ENCODE data around the gene LRRC8D.
"Not testable (repeated sequence)": the region's sequence is repeated elsewhere in the genome, so short reads cannot be mapped to it uniquely, and the experiment has no call there.

LRRC8D gene

DNA sequence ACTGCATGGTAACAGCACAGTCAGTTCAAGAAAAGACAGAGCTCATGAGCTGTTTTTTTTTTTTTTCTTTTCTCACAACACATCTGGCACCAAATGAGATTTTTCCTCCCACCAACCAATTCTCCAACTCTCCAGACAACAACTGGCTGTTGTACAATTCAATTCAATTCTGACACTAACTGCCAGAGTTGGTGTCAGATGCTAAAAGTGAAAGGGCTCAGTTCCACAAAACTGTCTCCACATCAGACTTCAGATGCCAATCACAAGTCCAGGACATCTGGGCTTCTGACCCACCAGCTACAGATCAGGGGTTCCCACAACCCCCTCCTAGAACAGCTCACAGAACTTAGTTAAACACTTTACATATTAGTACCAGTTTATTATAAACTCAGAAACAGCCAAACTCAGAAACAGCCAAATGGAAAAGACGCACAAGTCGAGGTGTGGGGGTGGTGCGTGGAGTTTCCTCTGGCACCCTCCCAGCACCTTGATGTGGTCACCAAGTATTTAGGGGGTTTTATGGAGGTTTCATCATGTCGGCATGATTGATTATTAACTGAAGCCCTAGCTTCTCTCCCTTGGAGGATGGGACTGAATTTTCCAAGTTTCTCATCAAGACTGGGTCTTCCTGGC, 39.2 kb upstream of the LRRC8D start:
- TF ChIP-seq, protein P1, sequence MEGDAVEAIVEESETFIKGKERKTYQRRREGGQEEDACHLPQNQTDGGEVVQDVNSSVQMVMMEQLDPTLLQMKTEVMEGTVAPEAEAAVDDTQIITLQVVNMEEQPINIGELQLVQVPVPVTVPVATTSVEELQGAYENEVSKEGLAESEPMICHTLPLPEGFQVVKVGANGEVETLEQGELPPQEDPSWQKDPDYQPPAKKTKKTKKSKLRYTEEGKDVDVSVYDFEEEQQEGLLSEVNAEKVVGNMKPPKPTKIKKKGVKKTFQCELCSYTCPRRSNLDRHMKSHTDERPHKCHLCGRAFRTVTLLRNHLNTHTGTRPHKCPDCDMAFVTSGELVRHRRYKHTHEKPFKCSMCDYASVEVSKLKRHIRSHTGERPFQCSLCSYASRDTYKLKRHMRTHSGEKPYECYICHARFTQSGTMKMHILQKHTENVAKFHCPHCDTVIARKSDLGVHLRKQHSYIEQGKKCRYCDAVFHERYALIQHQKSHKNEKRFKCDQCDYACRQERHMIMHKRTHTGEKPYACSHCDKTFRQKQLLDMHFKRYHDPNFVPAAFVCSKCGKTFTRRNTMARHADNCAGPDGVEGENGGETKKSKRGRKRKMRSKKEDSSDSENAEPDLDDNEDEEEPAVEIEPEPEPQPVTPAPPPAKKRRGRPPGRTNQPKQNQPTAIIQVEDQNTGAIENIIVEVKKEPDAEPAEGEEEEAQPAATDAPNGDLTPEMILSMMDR (IDR thresholded peaks at IDR 0.05), result no peak
- no peaks in the 10 kb centered on the region for H3K9me3 Mint-ChIP-seq
- H3K27ac Mint-ChIP-seq, result no peak overlapping the region
- H3K4me3 Mint-ChIP-seq, result no peak overlapping the region
- no peak for DNase-seq
- H3K27me3 Mint-ChIP-seq (ENCODE audit: low read depth, poor library complexity), result peaks cover 11% of the 10 kb centered on the region
- peaks cover 25% of the 10 kb centered on the region for H3K4me1 Mint-ChIP-seq
- no peaks in the 10 kb centered on the region for H3K36me3 Mint-ChIP-seq (ENCODE audit: low read depth)

DNA sequence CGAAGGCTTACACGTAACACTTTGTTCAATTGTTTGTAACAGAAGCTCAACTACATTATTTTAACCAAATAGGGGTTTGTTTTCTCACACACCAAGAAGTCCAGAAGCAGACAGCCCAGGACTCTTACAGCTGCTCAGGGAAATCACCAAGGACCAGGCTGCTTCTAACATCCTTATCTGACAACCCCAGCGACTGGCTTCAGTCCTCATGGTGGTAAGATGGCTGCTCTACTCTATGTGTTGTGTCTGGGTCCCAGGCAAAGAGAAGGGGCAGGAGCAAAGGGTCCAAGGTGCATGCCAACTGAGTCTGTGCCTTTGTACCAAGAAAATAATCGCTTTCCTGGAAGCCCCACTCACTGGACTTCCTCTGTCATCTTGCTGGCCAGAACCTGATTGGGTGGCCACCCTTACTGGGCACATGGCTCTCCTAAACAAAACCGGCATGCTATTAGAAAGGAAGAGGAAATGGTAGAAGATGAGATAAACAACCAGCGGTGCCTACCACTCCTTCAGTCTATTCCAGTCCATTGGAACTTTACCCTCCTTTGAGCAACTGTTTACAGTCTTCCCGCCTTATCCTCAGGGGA, 34.1 kb upstream of the LRRC8D start:
- peaks cover 11% of the 10 kb centered on the region for H3K27me3 Mint-ChIP-seq (ENCODE audit: low read depth, poor library complexity)
- H3K27ac Mint-ChIP-seq, result no peak overlapping the region
- no peaks in the 10 kb centered on the region for H3K9me3 Mint-ChIP-seq
- no peaks in the 10 kb centered on the region for H3K36me3 Mint-ChIP-seq (ENCODE audit: low read depth)
- H3K4me1 Mint-ChIP-seq, result peaks cover 37% of the 10 kb centered on the region
- H3K4me3 Mint-ChIP-seq, result no peak overlapping the region
- no peak for DNase-seq
- TF ChIP-seq, protein P1 (IDR thresholded peaks at IDR 0.05), result no peak

DNA sequence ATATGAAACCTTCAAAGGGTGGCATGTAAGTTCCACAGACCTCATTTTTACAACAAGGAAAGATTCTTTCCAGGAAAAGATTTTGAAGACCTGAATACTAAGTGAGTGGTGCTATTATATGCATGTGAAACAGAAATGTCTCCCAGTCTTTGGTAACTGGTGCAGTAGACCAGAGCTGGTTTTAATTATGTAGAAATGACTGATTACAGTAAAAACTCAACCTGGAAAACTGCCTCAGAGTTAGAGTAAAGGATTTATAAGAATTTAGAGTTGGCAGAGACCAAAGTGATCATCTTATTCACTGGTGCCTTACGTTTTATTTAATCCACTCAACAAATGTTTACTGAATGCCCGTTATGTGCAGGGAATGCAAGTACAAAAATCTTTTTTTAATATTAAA, 30.2 kb upstream of the LRRC8D start:
- no peaks in the 10 kb centered on the region for H3K36me3 Mint-ChIP-seq (ENCODE audit: low read depth)
- TF ChIP-seq, protein P1 (IDR thresholded peaks at IDR 0.05), result no peak
- H3K4me3 Mint-ChIP-seq, result no peak overlapping the region
- no peak for DNase-seq
- H3K9me3 Mint-ChIP-seq, result no peaks in the 10 kb centered on the region
- H3K27ac Mint-ChIP-seq, result no peak overlapping the region
- H3K4me1 Mint-ChIP-seq, result peaks cover 18% of the 10 kb centered on the region
- H3K27me3 Mint-ChIP-seq (ENCODE audit: low read depth, poor library complexity), result peaks cover 11% of the 10 kb centered on the region

DNA sequence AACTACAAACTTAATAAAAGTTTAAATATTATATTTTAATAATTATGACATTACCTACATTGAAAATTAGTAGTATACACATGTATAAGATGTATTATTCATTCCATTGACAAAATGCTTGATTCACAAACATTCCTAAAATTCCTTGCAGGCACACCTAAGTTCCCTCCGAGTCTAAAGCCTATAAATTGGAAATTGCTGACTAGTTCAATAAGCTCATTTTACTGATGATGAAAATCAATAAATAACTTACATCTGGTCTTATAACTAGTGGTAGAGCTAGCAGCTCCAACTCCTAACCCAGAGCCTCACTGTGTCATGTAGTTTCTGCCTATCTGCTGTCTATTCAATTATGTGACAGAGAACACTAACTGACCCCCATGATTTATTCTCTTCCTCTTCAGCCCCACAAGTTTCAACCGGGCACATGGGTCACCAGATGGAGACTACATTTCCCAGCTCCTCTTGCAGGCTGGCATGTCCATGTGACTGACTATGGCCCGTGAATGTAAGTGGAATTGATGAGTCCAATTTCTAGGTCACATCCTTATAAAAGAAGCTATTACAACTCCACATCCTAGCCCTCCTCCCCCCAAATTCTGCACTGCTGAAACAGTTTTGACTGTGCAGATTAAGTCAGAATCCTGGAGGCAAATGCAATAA, 29.6 kb upstream of the LRRC8D start:
- DNase-seq, result no peak
- Mint-ChIP-seq H3K36me3 (ENCODE audit: low read depth) (no peaks in the 10 kb centered on the region), H3K27ac (no peak overlapping the region), H3K27me3 (ENCODE audit: low read depth, poor library complexity) (peaks cover 11% of the 10 kb centered on the region), H3K4me1 (peaks cover 18% of the 10 kb centered on the region), H3K4me3 (no peak overlapping the region), H3K9me3 (peaks cover 3% of the 10 kb centered on the region)
- TF ChIP-seq, protein P1 (IDR thresholded peaks at IDR 0.05), result no peak

DNA sequence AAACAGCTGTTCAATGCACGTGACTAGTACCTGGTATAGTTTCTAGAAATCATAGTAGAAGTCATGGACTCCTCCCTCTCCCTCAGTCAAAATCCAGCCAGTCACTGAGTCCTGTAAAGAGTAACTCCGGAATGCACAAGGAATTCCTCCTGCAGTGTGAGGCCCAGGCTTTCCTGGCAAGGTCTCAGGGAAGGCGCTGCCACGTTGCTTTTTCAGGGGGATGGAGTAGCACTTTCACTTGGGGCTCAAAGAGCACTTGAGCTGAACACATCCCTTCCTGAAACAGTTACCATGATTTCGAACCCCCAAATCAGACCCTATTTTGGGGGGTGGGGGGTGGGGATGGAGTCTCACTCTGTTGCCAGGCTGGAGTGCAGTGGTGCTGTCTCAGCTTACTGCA, 26.4 kb upstream of the LRRC8D start:
- TF ChIP-seq, protein P1 (IDR thresholded peaks at IDR 0.05), result no peak
- no peak overlapping the region for H3K4me3 Mint-ChIP-seq
- H3K4me1 Mint-ChIP-seq, result peaks cover 10% of the 10 kb centered on the region
- no peak for DNase-seq
- no peaks in the 10 kb centered on the region for H3K36me3 Mint-ChIP-seq (ENCODE audit: low read depth)
- H3K27ac Mint-ChIP-seq, result no peak overlapping the region
- peaks cover 8% of the 10 kb centered on the region for H3K27me3 Mint-ChIP-seq (ENCODE audit: low read depth, poor library complexity)
- H3K9me3 Mint-ChIP-seq, result peaks cover 5% of the 10 kb centered on the region

DNA sequence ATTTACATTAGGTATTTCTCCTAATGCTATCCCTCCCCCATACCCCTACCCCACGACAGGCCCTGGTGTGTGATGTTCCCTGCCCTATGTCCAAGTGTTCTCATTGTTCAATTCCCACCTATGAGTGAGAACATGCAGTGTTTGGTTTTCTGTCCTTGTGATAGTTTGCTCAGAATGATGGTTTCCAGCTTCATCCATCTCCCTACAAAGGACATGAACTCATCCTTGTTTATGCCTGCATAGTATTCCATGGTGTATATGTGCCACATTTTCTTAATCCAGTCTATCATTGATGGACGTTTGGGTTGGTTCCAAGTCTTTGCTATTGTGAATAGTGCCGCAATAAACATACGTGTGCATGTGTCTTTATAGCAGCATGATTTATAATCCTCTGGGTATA, 25.3 kb upstream of the LRRC8D start:
- H3K9me3 Mint-ChIP-seq; H3K27me3 Mint-ChIP-seq (ENCODE audit: low read depth, poor library complexity); H3K36me3 Mint-ChIP-seq (ENCODE audit: low read depth); H3K4me1 Mint-ChIP-seq; H3K27ac Mint-ChIP-seq; DNase-seq; H3K4me3 Mint-ChIP-seq: not testable (repeated sequence)

DNA sequence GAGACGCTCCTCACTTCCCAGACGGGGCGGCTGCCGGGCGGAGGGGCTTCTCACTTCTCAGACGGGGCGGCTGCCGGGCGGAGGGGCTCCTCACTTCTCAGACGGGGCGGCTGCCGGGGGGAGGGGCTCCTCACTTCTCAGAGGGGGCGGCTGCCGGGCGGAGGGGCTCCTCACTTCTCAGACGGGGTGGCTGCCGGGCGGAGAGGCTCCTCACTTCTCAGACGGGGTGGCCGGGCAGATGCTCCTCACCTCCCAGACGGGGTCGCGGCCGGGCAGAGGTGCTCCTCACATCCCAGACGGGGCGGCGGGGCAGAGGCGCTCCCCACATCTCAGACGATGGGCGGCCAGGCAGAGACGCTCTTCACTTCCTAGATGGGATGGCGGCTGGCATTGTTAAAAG, 23.0 kb upstream of the LRRC8D start:
- H3K27ac Mint-ChIP-seq; H3K4me3 Mint-ChIP-seq; DNase-seq; H3K27me3 Mint-ChIP-seq (ENCODE audit: low read depth, poor library complexity); H3K4me1 Mint-ChIP-seq; H3K36me3 Mint-ChIP-seq (ENCODE audit: low read depth); H3K9me3 Mint-ChIP-seq: not testable (repeated sequence)
